Cardiac muscle cell (in vitro differentiated cells and primary cell): Measurements from ENCODE around the gene SUSD3. TPM values are rescaled to one million over a fixed set of nuclear protein-coding genes. Genes with fewer than 3 reads are reported as not detected.

ENCODE experiments used
- DNase-seq, 2 donors: peaks; one replicate each; pipeline versions ENCODE4 v3.0.0 to v3.0.0-alpha.2; 2010 to 2017; ENCODE audit warnings: low read depth in 1 of 2, low spot score in 1 of 2
- H3K27ac ChIP-seq: fragments of 200-600 bp; sonication (generic); 2 replicates; pipeline ENCODE4 v1.5.1; 2016
- H3K27me3 ChIP-seq: fragments of 200-600 bp; sonication (generic); 2 replicates; pipeline ENCODE4 v1.6.0; 2016; ENCODE audit warnings: control low read depth
- H3K36me3 ChIP-seq: fragments of 200-600 bp; sonication (generic); 2 replicates; pipeline ENCODE4 v1.5.1; 2016; ENCODE audit warnings: control low read depth
- H3K4me1 ChIP-seq: fragments of 200-600 bp; sonication (generic); 2 replicates; pipeline ENCODE4 v1.8.1; 2017; ENCODE audit warnings: low read depth, mild to moderate bottlenecking, mixed run types
- H3K4me3 ChIP-seq: fragments of 200-600 bp; sonication (generic); 2 replicates; pipeline ENCODE4 v1.5.1; 2016; ENCODE audit warnings: mild to moderate bottlenecking
- H3K9me3 ChIP-seq: fragments of 200-600 bp; sonication (generic); 2 replicates; pipeline ENCODE4 v1.5.1; 2017; ENCODE audit warnings: low read depth, mild to moderate bottlenecking, control low read depth
- CTCF ChIP-seq: IDR thresholded peaks from 2 replicates; pipeline ENCODE4 v1.5.1; 2012; ENCODE audit warnings: low read depth, mild to moderate bottlenecking, low read length
- polyA plus RNA-seq: library from polyadenylated mRNA; unstranded; fragments of >200 nt; fragmentation: Nextera tagmentation; extraction: Ambion mirVana; gene quantifications from 2 replicates; pipeline ENCODE4 v1.2.1, GENCODE V29; 2016
- total RNA-seq: library from RNA; depleted of rRNA; stranded (reverse); fragments of >200 nt; gene quantifications from 2 replicates; pipeline ENCODE4 v1.2.3, GENCODE V29; 2016

Gene SUSD3
- total and polyA plus RNA-seq, 2 experiments from 2014 or later: not detected

GRCh38 chr9:93030642-93031628 lies 27.6 kb upstream of the SUSD3 start:
- no peak for TF ChIP-seq CTCF
- no peaks in the 10 kb centered on the region for H3K4me1 ChIP-seq
- no peak for DNase-seq
- H3K36me3 ChIP-seq: no peaks in the 10 kb centered on the region
- H3K4me3 ChIP-seq: no peak overlapping the region
- no peak overlapping the region for H3K27ac ChIP-seq
- H3K9me3 ChIP-seq: no peaks in the 10 kb centered on the region
- peaks cover 18% of the 10 kb centered on the region for H3K27me3 ChIP-seq

GRCh38 chr9:93031629-93032430 lies 26.7 kb upstream of the SUSD3 start:
- no peaks in the 10 kb centered on the region for H3K4me1 ChIP-seq
- no peak overlapping the region for H3K27ac ChIP-seq
- TF ChIP-seq CTCF: no peak
- no peak overlapping the region for H3K4me3 ChIP-seq
- DNase-seq: no peak
- no peaks in the 10 kb centered on the region for H3K36me3 ChIP-seq
- H3K27me3 ChIP-seq: peaks cover 18% of the 10 kb centered on the region
- no peaks in the 10 kb centered on the region for H3K9me3 ChIP-seq

GRCh38 chr9:93032545-93032944 lies 26.0 kb upstream of the SUSD3 start:
- H3K9me3 ChIP-seq: no peaks in the 10 kb centered on the region
- H3K36me3 ChIP-seq: no peaks in the 10 kb centered on the region
- H3K27ac ChIP-seq: no peak overlapping the region
- H3K4me1 ChIP-seq: no peaks in the 10 kb centered on the region
- no peak for DNase-seq
- no peak for TF ChIP-seq CTCF
- peaks cover 18% of the 10 kb centered on the region for H3K27me3 ChIP-seq
- H3K4me3 ChIP-seq: no peak overlapping the region

GRCh38 chr9:93033531-93033930 lies 25.0 kb upstream of the SUSD3 start:
- TF ChIP-seq CTCF: no peak
- Histone ChIP-seq H3K27ac (no peak overlapping the region), H3K4me1 (no peaks in the 10 kb centered on the region), H3K9me3 (no peaks in the 10 kb centered on the region), H3K27me3 (peaks cover 18% of the 10 kb centered on the region), H3K36me3 (no peaks in the 10 kb centered on the region), H3K4me3 (no peak overlapping the region)
- peak in 1 of 2 donors; percentile 16 for DNase-seq

- Histone ChIP-seq H3K36me3 (no peaks in the 10 kb centered on the region), H3K9me3 (no peaks in the 10 kb centered on the region), H3K4me1 (no peaks in the 10 kb centered on the region), H3K27me3 (peaks cover 14% of the 10 kb centered on the region), H3K27ac (no peak overlapping the region), H3K4me3 (no peak overlapping the region)
- no peak for DNase-seq
- no peak for TF ChIP-seq CTCF
Measured at GRCh38 chr9:93035106-93035660, 23.3 kb upstream of the SUSD3 start.
